Large intestine (tissue), 3 donors: ENCODE measurements around the gene SCAF4. TPM values are rescaled to one million over a fixed set of nuclear protein-coding genes. Genes with fewer than 3 reads are reported as not detected.

Source experiments
- DNase-seq, 2 donors: peaks; one replicate each; pipeline versions ENCODE4 v3.0.0 to v3.0.0-alpha.2; 2013
- H3K27ac ChIP-seq: one replicate; pipeline ENCODE4 v1.5.1; 2013; ENCODE audit warnings: low read length
- H3K27me3 ChIP-seq: 2 replicates; pipeline ENCODE4 v1.6.1; 2013; ENCODE audit warnings: low read length; ENCODE audit not compliant: control insufficient read depth, insufficient read depth
- H3K36me3 ChIP-seq: 2 replicates; pipeline ENCODE4 v1.6.1; 2013; ENCODE audit warnings: low read length; ENCODE audit not compliant: control insufficient read depth, insufficient read depth
- H3K4me1 ChIP-seq: one replicate; pipeline ENCODE4 v1.6.1; 2013; ENCODE audit warnings: low read length; ENCODE audit not compliant: control insufficient read depth, insufficient read depth
- H3K4me3 ChIP-seq: one replicate; pipeline ENCODE4 v1.5.1; 2013; ENCODE audit warnings: low read length
- H3K9me3 ChIP-seq: one replicate; pipeline ENCODE4 v1.6.1; 2013; ENCODE audit warnings: mild to moderate bottlenecking, low read depth, low read length, moderate library complexity; ENCODE audit not compliant: control insufficient read depth
- WGBS: methylation state at CpG from one replicate; pipeline ENCODE4 v1.1.5; 2013; ENCODE audit warnings: low lambda C conversion rate; ENCODE audit not compliant: insufficient coverage; 5-methylcytosine and 5-hydroxymethylcytosine counted together
- polyA plus RNA-seq: library from polyadenylated mRNA; unstranded; fragments of 120-200 nt; gene quantifications from one replicate; pipeline ENCODE4 v1.2.1, GENCODE V29; 2013

SCAF4 gene
- polyA plus RNA-seq, 1 donor, result 45.5 TPM

- no peak for DNase-seq
- Histone ChIP-seq H3K4me1 (no peaks in the 10 kb centered on the region), H3K9me3 (no peaks in the 10 kb centered on the region), H3K36me3 (no peaks in the 10 kb centered on the region), H3K27ac (no peak overlapping the region), H3K4me3 (no peak overlapping the region), H3K27me3 (no peaks in the 10 kb centered on the region)
- 100% methylated on average over 1 of the region's 3 CpGs for WGBS
Measured at GRCh38 chr21:31622397-31622796, 109.5 kb downstream of the SCAF4 start.

Other genes with a start within 250 kb of the SCAF4 start
- 184 TPM for gene SOD1, start 72.4 kb downstream of the SCAF4 start, polyA plus RNA-seq
- gene HUNK, start 140.9 kb upstream of the SCAF4 start, polyA plus RNA-seq, result 9.1 TPM